Endodermal cell (in vitro differentiated cells): ENCODE measurements around the gene AFTPH. TPM values are rescaled to one million over a fixed set of nuclear protein-coding genes. Genes with fewer than 3 reads are reported as not detected.

Experiments used
- DNase-seq: peaks from one replicate; pipeline ENCODE4 v3.0.0-alpha.2; 2017
- H3K27ac ChIP-seq: 2 replicates; pipeline ENCODE4 v1.5.1; 2013; ENCODE audit warnings: mild to moderate bottlenecking, low read depth, low read length, moderate library complexity
- H3K27me3 ChIP-seq: 2 replicates; pipeline ENCODE4 v1.6.1; 2013; ENCODE audit warnings: mild to moderate bottlenecking, low read length, moderate library complexity; ENCODE audit not compliant: insufficient read depth, control insufficient read depth, poor library complexity, severe bottlenecking
- H3K36me3 ChIP-seq: 2 replicates; pipeline ENCODE4 v1.7.0; 2013; ENCODE audit warnings: mild to moderate bottlenecking, low read length, moderate library complexity; ENCODE audit not compliant: control insufficient read depth, insufficient read depth
- H3K4me1 ChIP-seq: one replicate; pipeline ENCODE4 v1.7.0; 2013; ENCODE audit warnings: low read length; ENCODE audit not compliant: control insufficient read depth, insufficient read depth
- H3K4me3 ChIP-seq: 2 replicates; pipeline ENCODE4 v1.5.1; 2013; ENCODE audit warnings: mild to moderate bottlenecking, low read length, moderate library complexity
- H3K9ac ChIP-seq: 2 replicates; pipeline ENCODE4 v1.6.1; 2013; ENCODE audit warnings: mild to moderate bottlenecking, low read length, moderate library complexity; ENCODE audit not compliant: poor library complexity, severe bottlenecking; ENCODE audit errors: extremely low read depth
- H3K9me3 ChIP-seq: 2 replicates; pipeline ENCODE4 v1.6.1; 2013; ENCODE audit warnings: mild to moderate bottlenecking, low read length, moderate library complexity; ENCODE audit not compliant: control insufficient read depth
- H3K27ac Mint-ChIP-seq: 2 replicates; pipeline ENCODE4 v1.8.0; 2020; ENCODE audit warnings: mixed read lengths
- H3K27me3 Mint-ChIP-seq: 2 replicates; pipeline ENCODE4 v1.8.0; 2021; ENCODE audit warnings: mild to moderate bottlenecking, mixed read lengths; ENCODE audit not compliant: insufficient read depth
- H3K36me3 Mint-ChIP-seq: 2 replicates; pipeline ENCODE4 v1.8.0; 2020; ENCODE audit warnings: low read depth, mixed read lengths
- H3K4me1 Mint-ChIP-seq: 2 replicates; pipeline ENCODE4 v1.8.0; 2020; ENCODE audit warnings: mixed read lengths
- H3K4me3 Mint-ChIP-seq: 2 replicates; pipeline ENCODE4 v1.8.0; 2020; ENCODE audit warnings: mild to moderate bottlenecking, moderate library complexity, mixed read lengths
- H3K9me3 Mint-ChIP-seq: 2 replicates; pipeline ENCODE4 v1.8.0; 2020; ENCODE audit warnings: mild to moderate bottlenecking, mixed read lengths
- CTCF ChIP-seq: fragments of 200-600 bp; sonication (generic); conservative IDR thresholded peaks from 2 replicates; pipeline ENCODE4 v1.5.0; 2021; ENCODE audit warnings: antibody characterized with exemption, mild to moderate bottlenecking
- WGBS, 2 experiments: methylation state at CpG; one replicate each; pipeline versions ENCODE4 v1.1.5 to v1.1.7; 2013; ENCODE audit warnings: missing lambda C conversion rate in 2 of 2, mixed read lengths in 1 of 2; ENCODE audit not compliant: insufficient coverage in 1 of 2, insufficient read length in 1 of 2; 5-methylcytosine and 5-hydroxymethylcytosine counted together
- total RNA-seq, 2 donors: library from RNA; stranded (reverse); fragmentation: NEBNext Ultra II Directional in 1 of 2; extraction: Animal tissue kit (Norgen Biotek cat#: 25700) in 1 of 2; gene quantifications; 2 replicates in 1 of 2; 3 replicates in 1 of 2; pipeline ENCODE4 v1.2.1, GENCODE V29; 2021

AFTPH gene
- total RNA-seq, 2 donors from 2014 or later = 13.7 to 21.5 TPM

GRCh38 chr2:64482765-64483504, 41.2 kb upstream of the AFTPH start:
- Histone ChIP-seq H3K4me1 (peaks cover 5% of the 10 kb centered on the region), H3K27me3 (no peaks in the 10 kb centered on the region), H3K9me3 (no peaks in the 10 kb centered on the region), H3K4me3 (no peak overlapping the region), H3K27ac (no peak overlapping the region), H3K9ac (no peak overlapping the region), H3K36me3 (no peaks in the 10 kb centered on the region)
- H3K36me3 Mint-ChIP-seq = no peaks in the 10 kb centered on the region
- H3K4me1 Mint-ChIP-seq = peaks cover 26% of the 10 kb centered on the region
- no peaks in the 10 kb centered on the region for H3K9me3 Mint-ChIP-seq
- H3K27ac Mint-ChIP-seq = no peak overlapping the region
- H3K4me3 Mint-ChIP-seq = no peak overlapping the region
- WGBS, 2 experiments = 54 to 83% methylated on average over 2 to 5 of the region's 5 CpGs
- TF ChIP-seq CTCF = no peak
- DNase-seq = peak; percentile 81
- H3K27me3 Mint-ChIP-seq = peaks cover 22% of the 10 kb centered on the region

DNA sequence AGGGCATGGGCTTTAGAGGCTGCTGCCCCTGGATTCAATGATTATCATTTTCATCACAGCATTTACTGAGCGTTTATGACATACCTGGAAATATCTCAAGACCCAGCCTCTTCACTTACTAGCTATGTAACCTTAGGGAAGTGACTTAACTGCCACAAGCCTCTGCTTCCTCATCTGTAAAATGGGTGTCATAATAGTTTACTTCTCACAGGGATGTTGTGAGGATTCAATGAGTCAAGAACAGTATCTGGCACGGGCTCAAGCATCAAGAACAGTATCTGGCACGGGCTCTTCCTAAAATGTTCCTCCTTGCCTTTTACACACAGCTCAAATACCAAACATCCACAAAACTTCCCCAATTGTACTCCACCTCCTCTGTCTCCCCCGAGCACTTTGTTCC, 38.8 kb upstream of the AFTPH start:
- Mint-ChIP-seq H3K27ac (no peak overlapping the region), H3K4me1 (peaks cover 25% of the 10 kb centered on the region), H3K9me3 (no peaks in the 10 kb centered on the region), H3K4me3 (no peak overlapping the region), H3K27me3 (peaks cover 25% of the 10 kb centered on the region), H3K36me3 (no peaks in the 10 kb centered on the region)
- Histone ChIP-seq H3K9ac (no peak overlapping the region), H3K4me1 (peaks cover 5% of the 10 kb centered on the region), H3K27ac (no peak overlapping the region), H3K36me3 (no peaks in the 10 kb centered on the region), H3K27me3 (no peaks in the 10 kb centered on the region), H3K9me3 (no peaks in the 10 kb centered on the region), H3K4me3 (no peak overlapping the region)
- DNase-seq = peak; percentile 24
- TF ChIP-seq CTCF = no peak
- WGBS, 2 experiments = 67 to 90% methylated on average over 1 to 4 of the region's 4 CpGs

- no peaks in the 10 kb centered on the region for H3K36me3 ChIP-seq
- H3K4me3 ChIP-seq = no peak overlapping the region
- no peak overlapping the region for H3K9ac ChIP-seq
- Mint-ChIP-seq H3K4me1 (peaks cover 25% of the 10 kb centered on the region), H3K4me3 (no peak overlapping the region), H3K9me3 (no peaks in the 10 kb centered on the region), H3K27ac (no peak overlapping the region), H3K36me3 (no peaks in the 10 kb centered on the region), H3K27me3 (peaks cover 22% of the 10 kb centered on the region)
- DNase-seq = peak; percentile 35
- H3K27ac ChIP-seq = no peak overlapping the region
- 86 to 87% methylated on average over 8 of the region's 8 CpGs for WGBS, 2 experiments
- H3K27me3 ChIP-seq = no peaks in the 10 kb centered on the region
- peaks cover 5% of the 10 kb centered on the region for H3K4me1 ChIP-seq
- no peaks in the 10 kb centered on the region for H3K9me3 ChIP-seq
- no peak for TF ChIP-seq CTCF
These were observed 38.2 kb upstream of the AFTPH start for GRCh38 chr2:64485961-64486360.
